Lung microvascular endothelial cell (primary cell): ENCODE data around the gene VSTM2L. TPM values are rescaled to one million over a fixed set of nuclear protein-coding genes. Genes with fewer than 3 reads are reported as not detected.
"Not testable (repeated sequence)": the region's sequence is repeated elsewhere in the genome, so short reads cannot be mapped to it uniquely, and the experiment has no call there.

Source experiments
- DNase-seq, 2 donors: peaks; one replicate each; pipeline versions ENCODE4 v3.0.0 to v3.0.0-alpha.2; 2010; ENCODE audit warnings: low read depth in 2 of 2
- total RNA-seq: library from RNA; depleted of rRNA; stranded (reverse); fragments of >200 nt; gene quantifications from 2 replicates; pipeline ENCODE4 v1.2.1, GENCODE V29; 2014

VSTM2L gene
- total RNA-seq, 1 donor from 2014 or later = under 0.01 TPM

DNA sequence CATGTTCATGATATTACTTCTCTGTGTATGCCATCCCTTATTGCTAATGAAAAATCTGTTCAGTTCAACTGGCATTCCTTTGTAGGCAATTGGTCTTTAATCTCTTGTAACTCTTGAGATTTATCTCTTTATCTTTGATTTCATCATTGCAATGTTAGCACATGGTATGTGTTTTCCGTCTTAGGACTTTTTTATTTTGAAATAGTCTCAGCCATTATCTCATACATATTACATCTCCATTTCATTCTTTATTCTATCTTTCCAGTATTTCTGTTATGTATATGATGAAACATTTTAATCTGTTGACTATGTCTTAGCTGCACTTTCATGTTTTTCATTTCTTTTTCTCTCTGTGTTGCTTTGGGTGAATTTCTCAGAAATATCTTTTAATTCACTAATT is 58.1 kb downstream of the VSTM2L start:
- no peak for DNase-seq

DNA sequence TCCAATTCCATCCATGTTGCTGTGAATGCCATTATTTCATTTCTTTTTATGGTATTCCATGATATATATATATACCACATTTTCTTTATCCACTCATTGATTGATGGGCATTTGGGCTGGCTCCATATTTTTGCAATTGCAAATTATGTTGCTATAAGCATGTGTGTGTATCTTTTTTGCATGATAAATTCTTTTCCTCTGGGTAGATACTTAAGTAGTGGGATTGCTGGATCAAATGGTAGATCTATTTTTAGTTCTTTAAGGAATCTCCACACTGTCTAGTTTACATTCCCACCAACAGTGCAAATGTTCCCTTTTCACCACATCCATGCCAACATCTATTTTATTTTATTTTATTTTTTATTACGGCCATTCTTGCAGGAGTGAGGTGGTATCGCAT is 60.6 kb downstream of the VSTM2L start:
- DNase-seq = not testable (repeated sequence)

DNA sequence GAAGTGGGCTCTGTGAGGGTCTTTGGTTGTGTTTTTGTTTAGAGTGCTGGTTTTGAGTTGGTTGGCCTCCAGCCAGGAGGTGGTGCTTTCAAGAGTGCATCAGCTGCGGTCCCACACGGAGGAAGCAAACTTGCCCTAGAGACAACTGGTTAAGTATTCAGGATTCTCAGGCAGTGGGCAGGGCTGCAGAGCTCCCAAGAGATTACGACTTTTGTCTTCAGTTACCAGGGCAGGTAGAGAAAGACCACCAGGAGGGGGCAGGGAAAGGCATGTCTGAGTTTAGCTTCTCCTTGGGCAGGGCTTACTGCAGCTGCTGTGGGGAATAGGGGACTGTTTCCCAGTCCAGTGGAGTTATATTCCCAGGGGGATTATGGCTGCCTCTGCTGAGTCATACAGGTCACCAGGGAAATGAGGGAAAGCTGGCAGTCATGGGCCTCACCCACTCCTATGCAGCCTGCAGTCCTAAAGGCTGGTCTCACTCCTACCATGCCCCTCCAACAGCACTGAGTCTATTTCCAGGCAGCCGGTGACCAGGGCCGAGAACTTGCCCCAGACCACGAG is 66.0 kb downstream of the VSTM2L start:
- DNase-seq = no peak

DNA sequence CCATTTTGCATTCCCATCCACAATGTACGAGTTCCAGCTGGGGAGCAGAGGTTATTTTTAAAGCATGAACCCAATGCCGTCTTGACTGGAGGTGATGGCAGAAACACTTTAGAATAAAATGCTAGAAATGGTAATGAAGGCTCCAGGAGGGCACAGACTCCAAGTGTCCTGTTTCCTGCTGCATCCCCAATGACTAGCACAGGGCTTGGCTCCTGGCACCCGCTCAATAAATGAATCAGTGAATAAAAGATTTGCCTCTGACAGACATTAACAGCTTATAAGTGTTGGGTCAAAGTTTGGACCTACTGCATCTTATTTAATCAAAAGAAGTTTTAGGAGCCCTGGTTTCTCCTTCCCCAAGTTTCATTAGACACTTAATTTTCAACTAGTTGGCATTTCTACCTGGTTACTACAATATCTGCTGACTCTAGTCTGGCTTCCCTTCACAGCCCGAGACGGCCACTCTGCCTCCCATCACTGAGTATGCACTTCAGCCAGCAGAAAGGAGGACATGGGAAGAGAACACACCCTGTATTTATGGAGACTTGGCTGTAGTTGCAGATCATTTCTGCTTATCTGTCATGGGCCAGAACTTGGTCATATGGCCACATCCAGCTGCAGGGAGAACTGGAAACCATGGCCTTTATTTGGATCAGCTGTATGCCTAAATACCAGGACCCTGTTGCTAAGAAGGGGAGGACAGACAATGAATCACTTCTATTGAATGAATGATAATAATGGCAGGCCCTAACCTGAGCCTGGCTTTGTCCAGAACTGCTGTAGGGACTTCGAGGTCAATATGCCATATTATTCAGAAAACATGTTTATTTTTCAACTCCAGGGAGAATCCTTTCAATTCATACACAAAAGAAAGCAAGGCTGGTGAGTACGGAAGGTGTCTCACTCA is 67.3 kb downstream of the VSTM2L start:
- DNase-seq = no peak

DNA sequence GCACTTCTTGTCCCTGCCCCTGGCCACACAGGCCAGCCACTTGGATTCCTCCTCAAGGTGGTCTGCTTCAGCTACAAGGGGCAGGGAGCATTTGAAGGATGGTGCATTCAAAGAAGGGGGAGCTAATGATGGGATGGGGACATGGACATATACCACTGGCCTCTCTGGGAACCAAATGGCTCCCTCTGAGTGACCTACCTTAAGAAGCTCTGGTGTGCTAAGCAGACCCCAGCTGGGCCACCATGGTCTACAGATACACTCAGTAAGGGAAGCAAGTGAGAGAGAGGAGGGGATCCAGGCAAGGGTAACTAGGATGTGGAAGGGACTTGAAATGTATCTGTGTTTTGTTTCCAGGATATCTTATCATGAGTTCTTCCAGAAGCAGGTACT is 67.9 kb downstream of the VSTM2L start:
- DNase-seq = no peak

DNA sequence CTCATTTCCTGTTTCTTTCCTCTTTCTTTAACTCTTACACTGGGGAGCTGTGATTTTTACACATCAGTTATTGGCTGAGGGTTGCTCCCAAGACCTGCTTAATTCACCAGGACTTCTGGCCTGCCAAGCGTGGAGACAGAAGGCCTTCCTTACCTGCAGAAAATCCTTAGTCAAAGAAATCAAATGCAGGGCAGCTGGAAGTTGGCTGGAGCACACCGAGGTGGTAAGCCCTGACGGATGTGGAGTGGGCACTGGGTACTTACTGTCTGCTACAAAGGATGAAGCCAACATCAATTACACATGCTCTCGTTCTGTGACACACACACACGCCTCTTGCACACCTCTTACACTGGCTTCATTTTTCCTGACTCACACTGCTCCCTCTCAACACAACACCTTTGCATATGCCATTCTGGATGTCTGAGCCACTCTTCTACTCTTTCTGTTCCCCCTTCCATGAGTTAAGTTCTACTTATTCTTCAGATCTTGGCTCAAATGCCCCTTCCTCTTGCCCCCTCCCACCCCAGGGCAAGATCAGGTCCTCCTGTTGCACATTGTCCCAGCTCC is 68.7 kb downstream of the VSTM2L start:
- DNase-seq = no peak

DNA sequence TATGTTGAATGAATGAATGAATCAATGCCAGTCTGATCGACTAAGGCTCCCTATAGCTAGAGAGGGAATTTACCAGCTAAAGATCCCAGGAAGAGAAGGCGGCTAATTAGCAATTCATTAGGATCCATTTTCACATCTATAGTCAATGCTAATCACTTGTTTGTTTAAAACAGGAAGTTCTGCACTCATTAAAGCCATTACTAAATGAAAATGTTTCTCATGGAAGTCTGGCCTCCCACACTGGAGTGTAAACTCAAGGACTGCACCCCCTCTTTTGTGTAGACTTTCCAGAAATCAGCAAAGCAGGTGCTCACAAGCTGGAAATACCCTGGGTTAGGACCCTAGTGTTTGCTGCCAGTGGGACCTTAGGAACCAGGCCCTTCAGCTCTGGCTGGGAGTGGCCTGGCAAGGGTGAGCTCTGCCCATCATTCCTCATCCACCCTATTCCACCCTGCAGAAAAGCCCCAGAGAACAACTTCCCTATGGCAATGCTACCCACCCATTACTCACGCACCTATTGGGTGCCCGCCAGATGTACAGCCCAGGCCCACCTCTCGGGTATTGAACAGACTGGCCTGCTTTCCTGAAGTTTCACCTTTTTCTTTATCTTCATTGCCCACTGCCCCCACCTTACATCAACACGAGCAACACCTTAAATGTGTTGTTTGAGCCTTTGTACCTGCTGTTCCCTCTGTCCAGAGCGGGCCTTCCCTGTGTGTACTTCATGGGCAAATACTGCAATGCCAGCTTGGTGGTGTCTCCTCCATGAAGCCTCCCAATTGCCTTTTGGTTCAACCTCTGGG is 69.5 kb downstream of the VSTM2L start:
- no peak for DNase-seq

DNA sequence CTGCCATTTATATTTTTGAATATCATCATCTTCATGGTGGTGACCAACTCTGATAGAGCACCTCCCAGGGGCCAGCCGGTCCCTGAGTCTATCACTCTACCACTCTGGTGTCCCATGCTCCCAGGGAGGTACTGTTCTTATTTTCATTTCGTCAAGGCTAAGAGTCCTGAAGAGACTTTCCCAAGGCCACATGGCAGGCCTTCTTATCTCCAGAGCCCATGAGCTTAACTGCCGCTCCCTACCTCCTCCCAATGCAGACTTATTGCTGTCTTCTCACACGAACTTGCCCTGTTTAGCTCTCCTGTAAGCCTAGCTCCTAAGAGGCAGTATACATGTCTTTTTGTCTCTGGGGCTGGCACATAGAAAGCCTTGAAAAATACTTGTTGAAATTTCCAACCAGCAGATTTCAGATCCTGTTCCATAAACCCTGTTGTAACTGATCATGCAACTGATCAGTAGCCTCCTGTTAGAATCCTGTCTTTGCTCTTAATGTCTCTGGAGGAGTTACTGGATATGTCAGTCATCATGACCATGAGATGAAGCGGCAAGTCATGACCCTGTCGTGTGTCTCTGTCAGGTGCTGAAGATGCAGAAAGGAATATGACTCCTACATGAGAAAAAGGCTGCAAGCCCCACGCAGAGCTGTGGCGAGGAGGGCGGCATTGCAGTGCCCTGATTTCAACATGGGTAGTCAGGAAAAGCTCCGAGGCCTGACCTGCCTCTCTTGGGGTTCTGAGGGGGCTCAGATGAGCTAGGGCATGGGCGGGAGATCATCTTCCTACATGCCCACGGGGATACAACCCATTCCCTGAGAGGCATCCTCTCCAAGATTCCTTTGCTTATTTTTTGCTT is 70.4 kb downstream of the VSTM2L start:
- DNase-seq = no peak

DNA sequence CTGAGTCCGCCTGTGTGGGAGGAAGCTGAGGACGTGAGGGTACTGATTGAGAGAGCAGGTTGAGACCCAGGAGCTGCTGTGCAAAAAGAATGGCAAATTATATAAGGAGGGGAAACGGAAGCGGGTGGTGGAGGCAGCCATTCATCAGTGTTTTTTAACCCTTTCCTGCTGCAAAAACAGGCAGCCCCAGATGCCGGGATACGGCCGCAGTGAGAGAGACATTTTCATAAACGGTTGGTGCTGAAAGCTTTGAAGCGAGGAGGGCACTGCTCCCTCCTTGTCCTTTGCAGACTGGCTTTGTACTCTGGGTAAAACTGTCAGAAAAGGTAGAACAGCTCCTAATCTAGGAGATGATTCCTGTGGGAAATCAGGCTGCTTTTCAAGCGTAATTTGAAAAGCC is 74.0 kb downstream of the VSTM2L start:
- no peak for DNase-seq

DNA sequence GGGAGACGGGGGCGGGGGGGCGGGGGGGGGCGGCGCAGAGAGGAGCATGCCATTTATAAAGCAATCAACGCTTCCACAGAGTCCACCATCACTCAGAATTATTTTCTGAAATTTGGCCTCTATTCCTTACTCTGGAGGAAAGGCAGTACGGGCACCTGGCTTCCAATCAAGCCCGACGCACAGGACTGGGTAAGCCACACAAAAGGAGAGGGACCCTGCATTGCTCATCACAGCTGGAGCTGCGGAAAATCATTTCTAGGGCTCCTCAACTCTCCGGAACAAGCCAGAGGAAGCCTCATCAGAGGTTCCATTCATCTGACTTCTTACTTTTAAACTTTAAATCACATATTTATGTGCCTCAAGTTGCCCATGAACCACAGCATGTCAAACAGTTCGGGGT is 74.4 kb downstream of the VSTM2L start:
- DNase-seq = no peak

DNA sequence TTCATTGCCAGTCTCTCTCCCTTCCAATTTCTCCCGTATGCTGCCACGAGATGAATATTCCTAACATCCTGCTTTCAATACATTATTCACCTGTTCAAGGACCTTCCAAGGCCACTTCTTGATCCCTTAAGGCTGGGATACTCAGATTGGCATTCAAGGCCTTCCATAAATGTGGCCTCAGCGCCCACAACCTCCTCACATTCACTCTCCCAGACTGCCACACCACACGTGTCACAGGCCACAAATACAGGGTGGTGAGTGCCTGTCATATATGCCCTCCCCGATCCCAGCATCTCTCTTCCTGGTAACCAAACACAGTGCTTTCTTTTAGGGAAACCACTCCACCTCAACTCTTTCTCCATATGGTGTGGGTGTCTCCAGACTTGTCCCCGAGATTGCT is 74.9 kb downstream of the VSTM2L start:
- no peak for DNase-seq

DNA sequence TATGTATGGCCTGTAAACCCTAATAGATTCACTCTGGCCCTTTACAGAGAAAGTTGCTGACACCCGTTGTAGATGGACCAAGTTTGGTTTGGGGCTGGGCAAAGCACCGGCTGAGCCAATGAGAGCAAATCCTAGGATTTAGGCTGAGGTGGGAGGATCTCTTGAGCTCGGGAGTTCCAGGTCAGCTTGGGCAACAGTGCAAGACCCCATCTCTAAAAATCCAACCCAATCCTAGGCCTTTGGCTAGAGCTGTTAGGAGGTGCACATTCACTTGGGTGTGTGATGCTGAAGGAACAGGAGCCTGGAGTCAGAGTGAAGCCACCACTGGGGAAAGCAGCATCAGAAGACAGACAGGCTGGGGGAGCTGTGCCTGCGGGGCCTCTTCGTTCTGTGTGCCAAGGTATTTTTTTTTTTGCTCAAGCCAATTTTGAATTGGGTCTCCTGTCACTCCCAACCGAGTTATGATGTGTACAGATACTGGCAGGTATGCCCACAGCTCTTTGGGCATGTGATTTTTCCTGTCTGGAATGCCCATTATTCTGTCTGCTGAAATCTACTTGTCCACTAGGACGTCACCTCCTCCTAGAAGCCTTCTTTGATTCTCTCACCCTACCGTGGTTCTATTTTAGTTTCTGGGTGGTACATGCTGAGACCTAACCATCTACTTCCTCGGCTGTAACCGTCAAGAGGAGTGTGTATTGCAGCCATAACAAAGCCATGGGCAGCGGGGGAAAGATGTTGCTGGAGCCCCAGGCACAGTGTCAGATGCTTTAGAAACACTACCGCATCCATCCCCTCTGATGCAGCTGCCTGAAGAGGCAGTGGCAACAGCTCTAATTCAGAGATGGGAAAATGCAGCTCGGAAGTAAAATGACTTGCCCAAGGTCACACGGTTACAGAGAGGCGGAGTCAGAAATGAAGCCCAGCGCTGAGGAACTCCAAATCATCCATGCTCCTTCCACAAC is 76.4 kb downstream of the VSTM2L start:
- no peak for DNase-seq

DNA sequence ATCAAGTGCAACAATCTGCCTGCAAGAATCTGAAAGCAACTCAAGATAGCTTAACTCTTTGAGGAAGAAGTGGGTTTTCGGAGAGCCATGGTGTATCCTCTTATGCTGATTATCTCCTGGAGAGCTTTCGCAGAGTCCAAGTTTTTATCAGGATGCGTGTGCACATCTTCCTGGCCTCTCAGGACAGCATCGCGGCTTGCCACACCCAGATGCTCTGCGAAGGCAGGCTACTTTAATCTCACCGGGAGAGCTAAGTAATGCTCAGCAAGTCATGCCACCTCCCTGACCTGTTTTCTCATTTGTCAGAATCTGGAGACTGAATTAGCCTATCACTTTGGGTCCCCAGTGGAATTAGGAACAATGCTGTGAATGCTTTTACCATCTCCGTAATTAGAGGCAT is 77.5 kb downstream of the VSTM2L start:
- DNase-seq = no peak

DNA sequence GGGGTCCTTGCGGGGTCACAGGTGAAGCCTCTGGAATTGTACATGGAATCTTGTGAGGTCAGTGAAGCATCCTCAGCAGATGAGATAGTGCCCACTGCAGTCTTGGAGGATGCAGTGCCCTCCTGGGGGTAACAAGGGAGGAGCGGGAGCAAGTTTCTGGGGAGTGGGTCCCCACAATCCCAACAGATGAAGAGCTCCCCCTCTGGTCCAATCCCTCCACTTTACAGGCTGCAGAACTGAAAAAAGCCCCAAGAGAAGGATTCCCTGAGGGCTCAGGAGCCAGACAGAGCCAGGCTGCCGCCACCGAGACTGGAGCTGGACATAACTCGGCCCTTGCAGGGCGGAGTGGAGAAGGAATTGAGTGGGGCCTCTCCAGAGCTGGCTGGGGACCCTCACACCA is 77.9 kb downstream of the VSTM2L start:
- no peak for DNase-seq

DNA sequence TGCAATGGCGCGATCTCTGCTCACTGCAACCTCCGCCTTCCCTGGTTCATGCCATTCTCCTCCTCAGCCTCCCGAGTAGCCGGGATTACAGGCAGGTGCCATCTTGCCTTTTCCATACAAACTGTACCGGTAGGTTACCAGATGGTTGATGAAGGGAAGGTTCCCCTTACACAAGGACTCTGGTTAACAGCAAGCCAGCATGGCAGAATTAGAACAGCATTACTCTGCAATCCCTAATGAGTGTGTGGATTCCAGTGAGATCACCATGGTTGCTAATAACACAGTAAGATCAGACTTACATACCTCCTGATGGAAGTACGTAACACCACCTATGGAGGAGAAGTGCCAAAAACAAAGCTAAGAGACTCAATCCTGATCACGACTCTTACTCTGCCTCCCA is 78.6 kb downstream of the VSTM2L start:
- DNase-seq = no peak

DNA sequence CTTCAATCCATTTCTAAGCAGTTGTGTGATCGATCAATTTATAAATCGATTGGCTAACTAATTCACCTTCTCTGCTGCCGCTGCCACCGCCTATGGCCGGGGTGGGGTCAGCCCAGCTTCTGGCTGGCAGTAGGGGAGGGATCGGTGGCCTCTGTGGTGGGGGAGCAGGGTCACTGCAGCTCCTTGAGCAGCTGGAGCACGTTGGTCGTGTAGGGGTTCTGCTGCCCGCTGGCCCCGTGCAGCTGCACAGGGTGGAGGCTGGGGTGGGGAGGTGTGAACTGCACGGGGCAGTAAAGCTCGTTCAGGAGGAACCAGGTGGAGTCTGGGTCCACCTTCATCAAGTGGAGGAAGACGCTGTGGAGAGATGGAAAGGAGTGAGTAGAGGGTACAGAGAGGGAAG is 80.4 kb downstream of the VSTM2L start:
- no peak for DNase-seq

DNA sequence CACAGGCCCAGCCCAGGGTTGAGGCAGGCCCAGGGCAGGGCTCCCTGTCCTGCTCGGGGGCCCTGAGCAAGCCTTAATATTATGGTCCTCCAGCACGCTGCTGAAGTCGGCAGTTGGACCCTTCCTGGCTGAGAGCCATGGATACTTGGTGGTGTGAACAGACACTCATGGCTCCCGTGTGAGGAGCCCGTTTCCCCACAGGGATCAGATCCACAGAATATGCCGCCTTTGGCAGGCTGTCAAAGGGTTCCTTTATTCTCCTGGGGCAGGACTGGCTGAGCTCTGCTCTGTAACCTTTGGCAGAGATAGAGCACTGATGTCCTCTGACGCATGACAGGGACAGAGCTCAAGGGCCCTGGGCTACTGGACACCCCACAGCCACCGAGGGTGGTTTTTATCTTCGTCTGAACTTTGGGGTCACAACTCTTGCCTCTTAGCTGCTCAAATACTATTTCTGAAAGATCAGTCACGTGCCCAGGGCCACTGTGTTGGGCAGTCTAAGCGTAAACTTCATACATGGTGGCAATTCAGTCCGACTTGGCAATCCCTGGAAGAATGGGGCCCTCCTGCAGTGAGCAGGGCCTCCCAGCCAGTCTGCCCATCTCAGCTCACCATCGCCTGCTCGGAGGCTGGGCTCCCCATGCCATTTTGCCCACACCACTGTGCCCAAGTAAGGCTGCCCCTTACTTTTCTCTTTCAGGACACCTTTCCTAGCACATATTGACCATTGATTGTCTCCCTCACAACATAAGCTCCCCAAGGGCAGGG is 81.3 kb downstream of the VSTM2L start:
- no peak for DNase-seq

DNA sequence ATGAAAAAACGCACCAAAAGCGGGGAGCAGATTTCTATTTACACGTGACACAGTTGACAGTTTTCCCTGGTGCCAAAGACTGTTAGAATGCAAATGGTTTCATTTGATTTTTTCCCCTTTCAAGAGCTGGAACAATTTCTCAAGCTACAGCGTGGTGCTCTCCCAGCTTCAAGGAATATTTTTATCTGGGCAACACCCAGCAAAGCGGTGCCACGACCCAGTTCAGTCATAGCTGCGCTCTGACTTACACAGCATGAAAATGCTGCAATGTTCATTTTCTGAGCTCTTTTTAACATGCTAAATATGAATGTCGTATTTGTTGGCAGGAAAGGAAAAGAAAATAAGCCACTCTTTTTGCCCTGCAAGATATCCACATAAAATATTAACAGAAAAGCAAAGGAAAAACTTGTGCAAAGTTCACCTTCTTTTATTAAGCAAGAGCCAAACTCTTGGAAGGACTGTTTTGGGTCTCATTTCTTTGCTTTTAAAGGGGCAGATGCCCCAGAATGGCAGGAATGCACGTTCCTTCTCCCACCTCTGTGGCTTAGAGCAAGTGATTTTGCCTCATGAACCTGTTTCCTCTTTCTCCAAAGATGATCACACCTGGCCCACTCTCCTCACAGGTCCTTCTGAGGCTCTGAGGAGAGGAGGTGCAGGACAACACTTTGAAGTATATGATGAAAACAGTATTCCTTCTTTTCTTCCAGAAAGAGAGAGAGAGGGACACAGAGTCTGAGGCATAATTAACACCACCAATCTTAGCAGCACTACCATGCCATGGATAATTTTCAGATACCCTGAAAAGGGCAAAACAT is 83.3 kb downstream of the VSTM2L start:
- no peak for DNase-seq
